Activated T-cell treated with anti-CD3 and anti-CD28 coated beads for 48 hours (primary cell): Measurements from ENCODE around the gene RPS6KC1.
"Not testable (repeated sequence)": the region's sequence is repeated elsewhere in the genome, so short reads cannot be mapped to it uniquely, and the experiment has no call there.

Source experiments
- DNase-seq: peaks from one replicate; pipeline ENCODE4 v3.0.0-alpha.2; 2020; ENCODE audit warnings: low read depth

RPS6KC1 gene

DNA sequence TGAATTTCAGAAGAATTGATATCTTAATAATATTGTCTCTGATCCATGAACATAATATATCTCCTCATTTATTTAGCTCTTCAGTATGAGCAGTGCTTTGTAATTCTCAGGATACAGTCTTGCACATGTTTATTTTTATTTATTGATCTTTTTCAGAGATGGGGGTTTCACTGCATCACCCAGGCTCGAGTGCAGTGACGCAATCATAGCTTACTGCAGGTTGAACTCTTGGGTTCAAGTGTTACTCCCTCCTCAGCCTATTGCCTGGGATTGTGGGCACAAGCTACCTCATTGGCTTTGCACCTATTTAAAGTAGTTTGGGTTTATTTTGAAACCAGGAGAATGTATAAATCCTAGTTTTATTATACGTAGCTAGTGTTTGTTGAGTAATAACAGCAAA lies 4.7 kb downstream of the RPS6KC1 start:
- no peak for DNase-seq

DNA sequence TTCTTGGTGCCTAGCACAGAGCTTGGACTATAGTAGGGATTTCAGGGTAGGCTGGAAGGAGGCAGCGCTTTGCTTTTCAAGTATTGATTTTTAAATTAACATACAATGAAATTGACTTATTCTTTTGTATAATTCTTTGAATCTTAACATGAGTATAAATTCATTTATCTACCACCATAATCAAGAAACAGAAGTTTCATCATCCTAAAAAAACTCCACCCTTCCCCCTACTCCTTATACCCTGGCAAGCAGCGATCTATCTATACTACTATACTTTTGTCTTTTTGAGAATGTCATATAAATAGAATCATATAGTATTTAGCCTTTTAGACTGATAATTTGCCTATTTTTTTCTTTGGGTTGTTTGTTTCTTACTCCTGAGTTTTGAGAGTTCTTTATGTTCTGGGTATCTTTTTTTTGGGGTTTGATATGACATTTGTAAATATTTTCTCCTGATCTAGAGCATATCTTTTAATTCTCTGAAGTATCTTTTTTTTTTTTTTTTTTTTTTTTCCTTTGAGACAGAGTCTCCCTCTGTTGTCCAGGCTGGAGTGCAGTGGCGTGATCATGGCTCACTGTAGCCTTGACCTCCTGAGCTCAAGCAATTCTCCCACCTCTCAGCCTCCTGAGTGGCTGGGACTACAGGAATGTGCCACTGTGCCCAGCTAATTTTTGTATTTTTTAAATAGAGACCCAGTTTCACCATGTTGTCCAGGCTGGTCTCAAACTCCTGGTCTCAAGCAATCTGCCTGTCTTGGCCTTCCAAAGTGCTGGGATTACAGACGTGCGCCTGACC lies 6.4 kb downstream of the RPS6KC1 start:
- no peak for DNase-seq

DNA sequence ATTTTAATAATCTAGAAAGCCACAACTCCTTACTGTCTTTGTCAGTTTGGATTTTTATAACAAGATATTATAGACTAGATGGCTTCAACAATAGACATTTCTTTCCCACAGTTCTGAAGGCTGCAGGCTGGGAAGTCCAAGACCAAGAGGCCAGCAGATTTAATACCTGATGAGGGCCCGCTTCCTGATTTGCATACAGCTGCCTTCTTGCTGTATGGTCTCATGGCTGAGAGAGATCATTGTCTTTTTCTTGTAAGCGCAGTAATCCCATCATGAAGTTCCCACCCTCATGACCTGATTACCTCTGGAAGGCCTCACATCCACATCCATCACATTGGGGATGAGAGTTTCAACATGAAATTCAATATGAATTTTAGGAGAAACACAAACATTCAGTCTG lies 9.8 kb downstream of the RPS6KC1 start:
- no peak for DNase-seq

- no peak for DNase-seq
These were observed 10.2 kb downstream of the RPS6KC1 start for GRCh38 chr1:213061263-213061662.

- DNase-seq = no peak
These were observed 14.8 kb downstream of the RPS6KC1 start for GRCh38 chr1:213065800-213066199.

- no peak for DNase-seq
These were observed 15.3 kb downstream of the RPS6KC1 start for GRCh38 chr1:213066363-213066762.

DNA sequence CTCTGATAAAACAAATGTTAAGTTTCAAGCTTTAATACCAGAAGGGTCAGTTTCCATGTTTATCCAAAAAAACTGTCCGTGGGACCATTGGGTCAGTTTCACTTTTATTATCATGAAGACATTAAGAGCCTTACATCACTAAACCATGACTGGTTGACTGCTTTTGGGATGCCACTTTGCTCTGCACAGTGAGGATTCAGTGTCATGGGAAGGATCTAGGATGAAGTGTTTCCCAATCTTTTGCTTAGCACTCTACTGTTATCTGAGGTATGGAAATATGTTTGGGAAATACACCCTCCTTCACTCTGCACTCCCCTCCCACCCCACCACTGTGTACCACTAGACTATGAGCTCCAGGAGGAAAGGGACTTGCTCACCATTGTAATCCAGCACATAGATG lies 16.3 kb downstream of the RPS6KC1 start:
- DNase-seq = no peak

- no peak for DNase-seq
These were observed 19.4 kb downstream of the RPS6KC1 start for GRCh38 chr1:213070406-213070805.

DNA sequence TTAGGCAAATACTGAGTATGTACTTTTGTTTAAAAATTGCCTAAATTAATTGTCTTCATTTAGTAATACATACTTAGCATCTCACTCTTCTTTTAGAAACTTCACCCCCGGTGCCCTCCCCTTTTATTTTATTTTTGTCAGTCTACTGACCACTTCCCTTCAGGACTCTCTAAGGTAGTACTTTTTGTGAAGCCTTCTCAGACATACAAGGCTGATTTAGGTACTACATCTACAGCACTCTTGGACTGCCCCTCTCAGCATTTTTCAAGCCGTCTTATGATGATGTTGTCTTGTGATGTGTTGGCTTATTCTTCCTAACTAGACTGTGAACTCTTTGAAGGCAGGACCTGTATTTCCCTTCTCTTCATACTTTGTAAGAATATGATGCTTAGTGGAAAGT lies 24.7 kb downstream of the RPS6KC1 start:
- DNase-seq = no peak

DNA sequence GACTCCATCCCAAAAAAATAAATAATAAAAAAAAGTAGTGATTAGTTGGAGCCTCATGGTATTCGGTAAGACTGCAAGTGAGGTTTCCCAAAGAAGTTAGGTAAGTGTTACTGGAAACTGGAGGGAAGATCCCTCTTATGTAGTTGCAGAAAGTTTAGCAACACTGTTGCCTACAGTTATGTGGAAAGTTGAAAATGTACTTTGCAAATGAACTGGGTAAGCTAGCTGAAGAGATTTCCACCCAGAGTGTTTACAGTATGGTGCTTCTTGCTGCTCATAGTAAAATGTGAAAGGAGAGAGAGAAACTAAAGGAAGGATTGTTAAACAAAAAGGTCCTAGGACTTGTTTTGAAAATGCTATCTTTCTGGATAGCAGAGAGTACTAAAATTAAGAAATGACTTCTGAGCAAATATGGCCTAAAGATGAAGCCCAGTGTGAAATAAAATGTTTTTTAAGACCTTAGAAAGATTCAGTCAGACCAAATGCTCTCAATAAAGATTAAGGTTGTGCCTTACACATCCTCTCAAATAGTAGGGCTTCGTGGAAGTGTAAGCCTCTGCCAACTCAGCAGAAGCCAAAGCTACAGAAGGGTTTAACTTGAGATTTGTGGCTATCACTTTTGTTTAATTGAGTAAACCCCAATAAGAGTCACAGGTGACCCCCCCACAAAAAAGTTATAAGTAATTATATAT lies 31.5 kb downstream of the RPS6KC1 start:
- no peak for DNase-seq

GRCh38 chr1:213083112-213083445 lies 32.0 kb downstream of the RPS6KC1 start:
- no peak for DNase-seq

GRCh38 chr1:213087911-213088310 lies 36.9 kb downstream of the RPS6KC1 start:
- DNase-seq = no peak

- no peak for DNase-seq
These were observed 39.1 kb downstream of the RPS6KC1 start for GRCh38 chr1:213089924-213090677.

GRCh38 chr1:213094446-213094845 lies 43.4 kb downstream of the RPS6KC1 start:
- no peak for DNase-seq

DNA sequence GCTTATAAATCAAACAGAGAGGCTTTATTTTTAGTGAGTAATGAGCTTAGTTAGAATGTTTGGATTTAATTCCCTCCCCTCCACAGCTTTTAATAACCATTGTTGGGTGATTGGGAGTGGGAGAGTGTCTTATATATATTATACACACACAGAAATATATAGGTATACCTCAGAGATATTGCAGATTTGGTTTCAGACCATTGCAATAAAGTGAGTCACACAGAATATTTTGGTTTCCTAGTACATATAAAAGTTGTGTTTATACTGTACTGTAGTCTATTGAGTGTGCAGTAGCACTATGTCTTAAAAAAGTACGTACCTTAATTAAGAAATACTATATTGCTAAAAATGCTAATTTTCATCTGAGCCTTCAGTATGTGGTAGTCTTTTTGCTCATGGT lies 44.4 kb downstream of the RPS6KC1 start:
- no peak for DNase-seq

DNA sequence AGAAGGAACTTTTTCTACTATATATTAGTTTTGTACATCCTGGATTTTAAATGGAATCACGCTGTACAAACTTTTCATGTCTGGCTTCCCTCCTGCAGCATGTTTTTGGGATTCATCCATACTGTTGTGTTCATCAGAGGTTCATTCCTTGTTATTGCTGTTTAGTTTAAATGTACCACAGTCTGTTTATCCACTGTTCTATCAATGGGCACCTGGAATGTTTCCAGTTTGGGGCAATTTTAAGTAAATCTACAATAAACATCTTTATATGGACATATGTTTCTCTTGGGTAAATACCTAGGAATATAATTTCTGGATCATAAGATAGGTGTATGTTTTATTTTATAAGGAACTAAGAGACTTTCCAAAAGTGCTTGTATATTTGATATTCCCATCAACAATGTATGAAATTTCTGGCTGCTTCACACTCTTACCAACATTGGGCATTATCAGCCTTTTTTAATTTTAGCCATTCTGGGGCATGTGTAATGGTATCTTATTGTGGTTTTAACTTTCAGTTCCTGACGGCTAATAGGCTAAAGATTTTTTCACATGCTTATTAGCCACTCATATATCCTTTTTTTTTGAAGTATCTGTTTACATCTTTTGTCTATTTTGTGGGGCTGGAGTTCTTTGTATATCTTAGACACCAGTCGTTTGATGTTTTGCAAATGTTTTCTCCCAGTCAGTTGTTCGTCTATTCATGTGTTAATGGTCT lies 48.8 kb downstream of the RPS6KC1 start:
- DNase-seq = no peak

DNA sequence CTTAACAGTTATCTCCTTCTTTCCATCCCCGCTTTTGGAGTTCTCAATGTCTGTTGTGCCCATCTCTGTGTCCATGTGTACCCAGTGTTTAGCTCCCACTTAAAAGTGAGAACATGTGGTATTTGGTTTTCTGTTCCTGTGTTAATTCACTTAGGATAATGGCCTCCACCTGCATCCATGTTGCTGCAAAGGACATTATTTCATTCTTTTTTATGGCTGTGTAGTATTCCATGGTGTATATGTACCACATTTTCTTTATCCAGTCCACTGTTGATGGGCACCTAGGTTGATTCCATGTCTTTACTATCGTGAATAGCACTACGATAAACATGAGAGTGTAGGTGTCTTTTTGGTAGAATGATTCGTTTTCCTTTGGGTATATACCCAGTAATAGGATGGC lies 49.5 kb downstream of the RPS6KC1 start:
- DNase-seq = not testable (repeated sequence)

DNA sequence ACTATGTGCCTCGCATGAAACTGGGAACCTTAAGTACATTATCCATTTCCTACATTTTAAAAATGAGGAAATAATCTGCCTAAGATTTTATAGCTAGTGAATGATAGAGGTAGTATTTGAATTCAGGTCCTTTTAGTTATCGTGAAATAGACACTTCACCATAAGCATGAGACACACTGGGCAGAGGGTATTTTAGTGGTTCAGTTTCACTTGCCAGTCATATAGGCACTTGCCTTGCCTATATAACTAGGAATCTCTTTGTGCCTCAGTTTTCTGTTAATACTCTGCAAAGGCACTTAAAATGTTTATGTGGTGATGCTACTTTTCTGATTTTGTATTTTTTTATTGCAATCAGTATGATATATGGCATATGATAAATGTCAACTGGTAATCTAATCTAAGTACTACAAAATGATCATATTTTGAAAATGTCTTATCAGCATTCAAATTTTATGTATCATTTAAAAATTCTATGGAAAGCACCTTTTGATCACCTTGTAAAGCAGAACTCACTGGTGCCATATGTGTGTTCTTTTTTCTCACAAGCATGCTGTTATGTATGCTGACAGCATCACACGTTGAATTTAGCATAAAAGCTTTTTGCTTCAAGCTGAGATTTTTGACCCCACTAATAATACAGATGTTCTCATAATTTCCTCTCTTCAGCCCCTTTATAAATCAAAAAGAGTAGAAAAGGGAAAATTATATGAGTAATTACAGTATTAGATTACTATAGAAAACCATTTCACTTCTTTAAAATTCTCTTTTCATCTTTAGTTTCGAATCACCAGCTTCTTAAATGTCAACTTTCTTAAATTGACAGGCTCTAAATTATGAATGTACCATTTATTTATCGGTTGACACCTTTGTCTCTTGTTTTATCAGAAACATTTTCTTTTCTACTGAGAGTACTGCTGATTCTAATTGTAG lies 52.6 kb downstream of the RPS6KC1 start:
- no peak for DNase-seq

- no peak for DNase-seq
These were observed 53.6 kb downstream of the RPS6KC1 start for GRCh38 chr1:213104604-213105003.

- no peak for DNase-seq
These were observed 55.3 kb downstream of the RPS6KC1 start for GRCh38 chr1:213106298-213106697.

DNA sequence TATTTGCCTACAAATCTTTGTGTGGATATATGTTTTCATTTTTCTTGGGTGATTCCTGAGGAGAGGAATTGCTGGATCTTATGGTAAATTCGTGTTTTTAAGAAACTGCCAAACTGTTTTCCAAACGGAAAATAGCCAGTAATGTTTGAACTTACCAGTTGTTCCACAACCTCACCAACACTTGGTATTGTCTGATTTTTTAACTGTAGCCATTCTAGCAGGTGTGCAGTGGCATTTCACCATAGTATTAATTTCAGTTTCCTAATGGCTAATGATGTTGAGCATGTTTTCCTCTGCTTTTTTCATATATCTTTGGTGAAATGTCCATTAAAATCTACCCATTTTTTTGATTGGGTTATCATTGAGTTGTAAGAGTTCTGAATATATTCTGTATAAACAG lies 56.6 kb downstream of the RPS6KC1 start:
- DNase-seq = no peak
